Right lobe of liver (tissue), 4 donors: ENCODE results near the gene DNAJA4.

Experiments
- POLR2A ChIP-seq: fragments of 450-650 bp; IDR thresholded peaks from one replicate; pipeline ENCODE4 v1.6.1; 2017; ENCODE audit warnings: antibody characterized with exemption, mild to moderate bottlenecking
- TF ChIP-seq, protein P1 (sequence below), 4 donors: fragments of 200-600 bp in 3 of 4; fragments of 450-650 bp in 1 of 4; IDR thresholded peaks; one replicate each; pipeline versions ENCODE4 v1.5.1 to v1.8.0; 2016 to 2022; ENCODE audit warnings: antibody characterized with exemption in 4 of 4, mild to moderate bottlenecking in 2 of 4
- donor health status: DM: no; HTN: no; CAD: no.
- donor health status: DM: no; HTN: no; CAD: no.
- donor health status: DM: no; HTN: yes; CAD: no.

DNA sequence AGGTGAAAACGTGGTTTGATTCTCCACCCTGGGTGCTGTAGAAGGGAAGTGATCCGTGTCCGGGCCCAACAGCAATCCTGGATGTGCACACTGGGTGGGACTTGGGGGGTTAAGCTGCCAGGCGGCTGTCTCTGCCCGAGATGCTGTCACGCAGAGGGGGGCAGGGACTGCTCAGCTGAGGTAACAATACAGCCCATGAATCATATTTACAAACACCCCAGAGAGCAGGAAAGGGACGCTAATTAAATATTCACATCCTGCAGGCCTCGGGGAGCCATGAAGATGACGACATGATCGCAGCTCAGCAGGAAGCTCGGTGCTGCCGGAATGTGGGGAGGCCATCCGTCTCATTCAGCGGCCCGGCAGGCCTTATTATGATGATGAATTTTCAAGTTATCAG, 57.9 kb downstream of the DNAJA4 start:
- no peak for TF ChIP-seq POLR2A
- TF ChIP-seq, protein P1, sequence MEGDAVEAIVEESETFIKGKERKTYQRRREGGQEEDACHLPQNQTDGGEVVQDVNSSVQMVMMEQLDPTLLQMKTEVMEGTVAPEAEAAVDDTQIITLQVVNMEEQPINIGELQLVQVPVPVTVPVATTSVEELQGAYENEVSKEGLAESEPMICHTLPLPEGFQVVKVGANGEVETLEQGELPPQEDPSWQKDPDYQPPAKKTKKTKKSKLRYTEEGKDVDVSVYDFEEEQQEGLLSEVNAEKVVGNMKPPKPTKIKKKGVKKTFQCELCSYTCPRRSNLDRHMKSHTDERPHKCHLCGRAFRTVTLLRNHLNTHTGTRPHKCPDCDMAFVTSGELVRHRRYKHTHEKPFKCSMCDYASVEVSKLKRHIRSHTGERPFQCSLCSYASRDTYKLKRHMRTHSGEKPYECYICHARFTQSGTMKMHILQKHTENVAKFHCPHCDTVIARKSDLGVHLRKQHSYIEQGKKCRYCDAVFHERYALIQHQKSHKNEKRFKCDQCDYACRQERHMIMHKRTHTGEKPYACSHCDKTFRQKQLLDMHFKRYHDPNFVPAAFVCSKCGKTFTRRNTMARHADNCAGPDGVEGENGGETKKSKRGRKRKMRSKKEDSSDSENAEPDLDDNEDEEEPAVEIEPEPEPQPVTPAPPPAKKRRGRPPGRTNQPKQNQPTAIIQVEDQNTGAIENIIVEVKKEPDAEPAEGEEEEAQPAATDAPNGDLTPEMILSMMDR (IDR thresholded peaks at IDR 0.05), result no peak
